Measurements from ENCODE around the gene IGFBP5. TPM values are rescaled to one million over a fixed set of nuclear protein-coding genes. Genes with fewer than 3 reads are reported as not detected.

IGFBP5 gene
- polyA plus RNA-seq, 3 donors: 36.1 to 716 (median 172) TPM

DNA sequence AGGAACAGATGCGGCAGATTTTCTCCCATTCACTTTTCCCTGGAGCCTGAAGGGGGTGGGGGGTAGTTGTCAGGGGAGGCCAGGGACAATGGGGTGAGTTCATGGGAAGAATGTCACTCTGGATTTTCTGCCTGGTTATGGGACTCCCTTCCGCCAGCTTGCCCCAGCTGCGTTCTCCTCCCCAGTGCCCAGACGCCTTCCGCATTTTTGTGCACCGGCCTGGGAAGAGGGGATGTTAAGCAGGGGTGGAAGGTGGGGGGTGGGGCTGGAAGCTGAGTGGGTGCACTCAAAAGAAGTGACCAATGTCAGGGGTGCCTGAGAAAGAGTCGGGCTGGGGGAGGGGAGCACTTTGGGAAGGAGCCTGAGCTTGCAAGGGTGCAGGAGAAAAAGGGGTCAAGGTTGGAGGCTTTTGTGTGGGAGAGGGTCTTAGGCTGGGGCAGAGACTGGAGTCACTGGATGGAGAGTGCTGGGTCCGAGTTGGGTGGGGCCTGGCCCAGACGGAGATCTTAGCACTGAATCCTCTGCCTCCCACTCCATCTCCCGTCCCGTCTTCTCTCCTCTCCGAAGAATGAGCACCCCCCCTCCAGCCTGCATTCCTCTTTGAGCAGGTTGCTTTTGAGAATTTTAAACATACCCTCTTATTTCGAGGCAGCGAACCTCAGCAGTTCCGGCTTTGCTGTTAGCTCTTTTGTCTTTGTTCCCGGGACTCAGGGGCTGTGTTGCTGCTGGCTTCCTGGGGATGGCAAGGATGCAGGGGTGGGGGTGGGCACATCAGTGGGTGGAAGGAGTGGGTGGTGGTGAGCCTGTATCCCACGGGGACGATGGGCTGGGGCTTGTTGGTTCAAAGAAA lies 59.4 kb downstream of the IGFBP5 start:
- 25 to 53% (median 49%) methylated on average over 18 of the region's 18 CpGs for WGBS, 3 donors
- no peak overlapping the region for H3K27ac ChIP-seq (ENCODE audit: low read depth, low read length)

DNA sequence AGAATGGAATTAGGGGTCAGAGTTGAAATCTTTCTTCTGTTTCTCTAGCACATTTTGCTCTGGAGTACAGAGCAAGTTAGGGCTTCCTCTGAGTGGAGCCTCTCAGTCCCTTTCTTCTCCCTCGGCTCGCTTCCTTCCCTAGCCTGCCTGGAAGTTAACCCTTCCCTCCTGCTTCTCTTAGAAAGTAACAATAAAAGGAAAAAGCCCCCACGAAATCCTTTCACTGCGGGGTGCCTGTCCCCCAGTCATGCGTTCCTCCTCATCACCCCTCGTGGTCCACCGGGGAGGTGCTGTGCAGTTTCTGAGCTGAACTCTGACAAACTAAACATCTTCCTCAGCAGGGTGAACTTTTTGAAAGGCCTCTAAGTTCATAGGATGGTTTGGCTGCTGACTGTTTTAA lies 60.2 kb downstream of the IGFBP5 start:
- WGBS, 3 donors: 10 to 19% (median 12%) methylated on average over 7 of the region's 7 CpGs
- no peak overlapping the region for H3K27ac ChIP-seq (ENCODE audit: low read depth, low read length)

DNA sequence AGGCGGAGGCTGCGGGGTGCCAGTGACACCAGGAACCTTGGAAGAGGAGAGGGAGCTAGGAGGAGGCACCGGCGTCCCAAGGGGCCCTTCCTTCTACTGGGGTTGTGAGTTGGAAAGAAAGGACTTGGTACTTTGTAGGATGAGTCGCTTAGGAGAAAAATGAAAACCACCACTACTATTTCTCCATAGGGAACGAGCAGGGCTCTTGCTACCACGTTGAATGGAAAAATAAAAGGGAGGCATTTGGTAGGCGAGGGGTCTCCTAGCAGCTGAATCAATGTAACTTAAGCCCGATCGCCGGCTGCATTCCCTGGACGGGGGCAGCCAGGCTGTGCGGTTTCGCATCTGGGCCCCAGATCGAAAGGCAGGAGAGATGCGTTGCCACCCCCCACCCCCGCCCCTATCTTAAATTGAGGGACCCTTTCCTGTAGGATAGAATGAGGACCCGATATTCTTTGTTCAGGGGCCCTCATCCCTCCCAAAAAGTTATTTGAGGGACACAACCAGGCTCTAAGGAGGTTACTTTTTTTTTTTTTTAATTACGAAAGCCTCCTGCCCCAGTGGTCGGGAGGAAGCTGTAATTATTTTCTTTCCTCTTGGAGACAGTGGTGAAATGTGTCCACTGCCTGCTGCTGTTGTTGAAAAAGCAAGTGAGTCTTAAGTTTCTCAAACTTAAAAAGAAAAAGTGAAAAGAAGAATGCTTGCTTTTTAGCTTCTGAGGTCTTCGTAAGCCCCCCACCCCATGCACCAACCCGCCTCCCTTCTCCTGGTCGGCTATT lies 60.8 kb downstream of the IGFBP5 start:
- WGBS, 3 donors: 5 to 6% (median 5%) methylated on average over 23 of the region's 23 CpGs
- H3K27ac ChIP-seq (ENCODE audit: low read depth, low read length): no peak overlapping the region

DNA sequence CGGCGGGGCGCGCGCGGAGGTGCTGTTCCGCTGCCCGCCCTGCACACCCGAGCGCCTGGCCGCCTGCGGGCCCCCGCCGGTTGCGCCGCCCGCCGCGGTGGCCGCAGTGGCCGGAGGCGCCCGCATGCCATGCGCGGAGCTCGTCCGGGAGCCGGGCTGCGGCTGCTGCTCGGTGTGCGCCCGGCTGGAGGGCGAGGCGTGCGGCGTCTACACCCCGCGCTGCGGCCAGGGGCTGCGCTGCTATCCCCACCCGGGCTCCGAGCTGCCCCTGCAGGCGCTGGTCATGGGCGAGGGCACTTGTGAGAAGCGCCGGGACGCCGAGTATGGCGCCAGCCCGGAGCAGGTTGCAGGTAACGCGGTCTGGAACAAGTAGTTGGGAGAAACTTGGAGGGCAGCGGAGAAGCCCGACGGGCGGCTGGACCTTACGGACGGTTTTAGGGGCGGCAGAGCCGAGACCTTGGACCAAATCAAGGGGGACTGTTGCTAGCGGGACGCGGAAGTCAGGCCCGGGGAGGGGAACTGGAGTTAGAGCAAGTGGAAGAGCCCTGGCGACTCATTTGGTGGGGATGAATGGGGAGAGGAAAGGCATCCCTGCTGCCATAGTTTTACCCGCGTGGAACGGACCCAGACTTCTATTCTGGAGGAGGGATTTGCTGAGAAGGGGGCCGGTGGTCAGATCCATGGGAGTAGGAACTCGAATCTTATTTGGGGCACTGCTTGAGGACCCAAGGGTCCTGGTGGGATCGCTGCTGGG lies 61.6 kb downstream of the IGFBP5 start:
- no peak overlapping the region for H3K27ac ChIP-seq (ENCODE audit: low read depth, low read length)
- WGBS, 3 donors: 1% methylated on average over 61 to 70 of the region's 71 CpGs

DNA sequence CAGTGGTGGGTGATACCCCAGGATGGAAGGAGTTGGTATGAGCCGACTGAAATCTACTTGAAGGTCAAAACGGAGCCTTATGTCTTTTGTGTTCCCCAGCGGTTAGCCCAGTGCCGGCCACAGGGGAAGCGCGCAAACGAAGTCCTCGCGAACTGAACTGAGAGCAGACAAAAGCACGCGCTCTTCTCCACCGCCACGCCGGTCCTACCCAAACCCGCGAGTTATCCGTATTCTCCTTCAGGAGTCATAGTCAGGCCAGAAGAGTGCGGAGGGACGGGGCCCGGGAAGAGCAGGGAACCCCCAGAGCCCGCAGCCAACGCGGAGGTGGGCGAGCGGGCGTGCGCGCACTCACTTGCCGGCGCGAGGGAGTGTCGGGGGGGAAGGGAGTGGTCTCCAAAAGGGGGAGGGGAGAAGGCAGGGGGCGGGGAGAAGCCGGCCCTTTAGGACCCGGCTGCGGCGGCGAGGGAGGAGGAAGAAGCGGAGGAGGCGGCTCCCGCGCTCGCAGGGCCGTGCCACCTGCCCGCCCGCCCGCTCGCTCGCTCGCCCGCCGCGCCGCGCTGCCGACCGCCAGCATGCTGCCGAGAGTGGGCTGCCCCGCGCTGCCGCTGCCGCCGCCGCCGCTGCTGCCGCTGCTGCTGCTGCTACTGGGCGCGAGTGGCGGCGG lies 62.3 kb downstream of the IGFBP5 start, which contains the start of gene IGFBP2:
Gene IGFBP2, plus strand, starts transcription at position 469 of the 664 bp plus-strand sequence. Its CDS starts 104 bp downstream, at position 573.
- WGBS, 3 donors: 0 to 1% (median 1%) methylated on average over 32 to 68 of the region's 70 CpGs
- no peak within 1 kb of the TSS for H3K27ac ChIP-seq (ENCODE audit: low read depth, low read length)

DNA sequence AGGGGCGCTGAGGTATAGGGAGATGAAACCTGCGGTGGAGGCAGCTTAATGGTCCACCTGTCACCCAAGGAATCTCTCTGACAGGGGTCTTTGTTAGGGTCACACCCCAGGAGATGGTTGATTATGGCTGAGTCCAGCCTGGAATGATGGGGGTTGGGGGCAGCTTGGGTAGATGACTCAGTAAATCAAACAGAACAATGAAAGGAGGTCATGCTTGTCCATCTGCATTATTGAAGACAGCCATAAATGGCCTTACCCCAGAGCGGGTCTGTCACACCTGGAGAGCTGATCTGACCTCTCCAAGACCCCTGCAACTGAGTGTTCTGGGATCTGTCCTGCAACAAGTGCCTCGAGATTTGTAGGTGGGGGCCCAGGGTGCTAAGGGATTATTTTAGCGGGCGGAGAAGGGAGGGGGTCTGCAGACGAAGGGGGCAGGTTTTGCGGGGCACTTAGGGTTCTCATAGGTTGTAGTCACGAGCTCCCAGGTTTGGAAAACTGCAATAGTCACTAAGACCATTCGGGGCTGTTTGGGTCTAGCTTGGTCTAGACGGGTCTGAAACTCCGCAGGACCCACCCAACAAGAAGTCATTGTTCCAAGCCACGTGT lies 62.9 kb downstream of the IGFBP5 start:
- H3K27ac ChIP-seq (ENCODE audit: low read depth, low read length): no peak overlapping the region

DNA sequence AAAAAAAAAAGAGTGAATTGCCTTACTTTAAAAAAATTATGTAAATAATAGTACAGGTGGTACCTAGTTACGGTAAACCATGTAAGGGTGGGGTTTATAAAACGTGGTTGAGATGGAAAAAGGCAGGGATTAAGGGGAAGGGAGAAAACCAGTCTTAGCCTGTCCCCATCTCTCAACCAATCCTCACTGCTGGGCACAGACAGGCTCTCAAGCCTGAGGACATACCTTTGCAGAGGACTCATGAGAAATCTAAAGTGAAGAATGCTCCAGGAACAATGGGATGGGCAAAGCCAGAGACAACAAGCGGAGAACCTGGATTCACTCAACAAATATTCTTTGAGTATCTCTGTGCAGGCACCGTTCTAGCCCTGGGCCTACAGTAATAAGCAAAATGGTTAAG lies 65.6 kb downstream of the IGFBP5 start:
- no peak overlapping the region for H3K27ac ChIP-seq (ENCODE audit: low read depth, low read length)
- 89 to 95% (median 92%) methylated on average over 4 of the region's 4 CpGs for WGBS, 3 donors

More for the DNA sequence above, 62.9 kb downstream of the IGFBP5 start:
- WGBS, 3 donors: 48 to 54% (median 53%) methylated on average over 13 of the region's 13 CpGs

DNA sequence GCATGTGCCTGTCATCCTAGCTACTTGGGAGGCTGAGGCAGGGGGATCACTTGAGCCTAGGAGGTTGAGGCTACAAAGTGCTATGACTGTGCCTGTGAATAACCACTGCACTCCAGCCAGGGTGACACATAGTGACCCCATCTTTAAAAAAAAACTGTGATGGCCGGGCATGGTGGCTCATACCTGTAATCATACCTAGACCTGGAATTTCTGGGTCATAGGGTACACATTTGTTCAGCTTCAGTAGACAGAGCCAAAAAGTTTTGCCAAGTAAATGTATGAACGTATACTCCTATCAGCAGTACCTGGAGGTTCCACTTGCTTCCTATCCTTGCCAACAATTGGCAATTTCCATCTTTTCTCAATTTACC lies 68.5 kb downstream of the IGFBP5 start:
- 31 to 75% (median 72%) methylated on average over 2 of the region's 2 CpGs for WGBS, 3 donors
- H3K27ac ChIP-seq (ENCODE audit: low read depth, low read length): no peak overlapping the region

DNA sequence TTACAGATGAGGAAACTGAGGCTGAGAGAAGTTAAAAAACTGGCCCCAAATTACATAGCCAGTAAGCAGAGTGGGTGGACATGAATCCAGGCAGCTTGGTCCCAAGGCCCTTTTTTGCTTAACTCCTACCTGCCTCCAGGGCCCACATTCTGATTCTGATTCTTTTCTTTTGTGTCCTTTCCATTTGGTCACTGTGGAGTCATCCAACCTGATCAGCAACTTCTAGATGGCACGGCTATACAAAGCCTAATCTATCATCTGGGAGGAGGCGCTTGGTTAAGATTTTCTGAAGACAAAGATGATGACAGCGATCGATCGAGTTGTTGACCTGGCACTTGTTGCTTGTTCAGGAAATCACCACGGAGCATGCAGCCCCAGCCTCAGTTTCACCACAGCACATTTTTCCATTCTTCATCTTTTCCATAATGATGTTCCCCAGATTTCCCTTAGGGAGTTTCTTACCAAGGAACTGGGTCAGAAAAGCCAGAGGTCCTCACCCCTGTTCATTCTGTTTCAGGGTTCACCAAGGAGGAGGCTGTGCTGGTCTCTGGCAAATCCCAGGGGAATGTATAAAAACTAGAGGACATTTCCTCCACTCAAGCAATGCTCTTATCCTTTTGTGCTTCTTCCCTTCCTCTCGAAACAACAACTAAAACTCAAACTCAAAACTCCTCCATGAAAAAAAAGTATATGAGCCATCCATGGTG lies 69.0 kb downstream of the IGFBP5 start:
- 69 to 84% (median 73%) methylated on average over 7 of the region's 7 CpGs for WGBS, 3 donors

DNA sequence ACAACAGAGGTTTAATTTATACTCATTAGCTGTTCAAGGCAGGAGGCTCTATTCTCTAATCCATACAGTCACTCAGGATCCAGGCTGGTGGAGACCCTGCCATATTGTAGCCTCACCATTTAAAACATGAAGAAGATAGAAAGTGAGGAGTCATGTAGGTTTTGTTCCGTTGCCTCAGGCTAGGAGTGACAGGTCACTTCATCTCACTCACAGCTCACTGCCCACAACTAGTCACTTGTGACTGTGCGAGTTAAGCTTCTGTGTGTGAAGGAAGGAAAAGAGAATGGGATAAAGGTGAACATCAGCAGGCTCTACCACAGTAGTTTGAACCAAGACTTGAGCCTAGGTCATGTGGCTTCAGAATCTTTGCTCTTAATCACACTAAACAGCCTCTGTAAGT lies 71.1 kb downstream of the IGFBP5 start:
- WGBS, 3 donors: 93 to 100% (median 93%) methylated on average over 2 of the region's 2 CpGs
- H3K27ac ChIP-seq (ENCODE audit: low read depth, low read length): no peak overlapping the region

More for the DNA sequence above, 69.0 kb downstream of the IGFBP5 start:
- no peak overlapping the region for H3K27ac ChIP-seq (ENCODE audit: low read depth, low read length)

DNA sequence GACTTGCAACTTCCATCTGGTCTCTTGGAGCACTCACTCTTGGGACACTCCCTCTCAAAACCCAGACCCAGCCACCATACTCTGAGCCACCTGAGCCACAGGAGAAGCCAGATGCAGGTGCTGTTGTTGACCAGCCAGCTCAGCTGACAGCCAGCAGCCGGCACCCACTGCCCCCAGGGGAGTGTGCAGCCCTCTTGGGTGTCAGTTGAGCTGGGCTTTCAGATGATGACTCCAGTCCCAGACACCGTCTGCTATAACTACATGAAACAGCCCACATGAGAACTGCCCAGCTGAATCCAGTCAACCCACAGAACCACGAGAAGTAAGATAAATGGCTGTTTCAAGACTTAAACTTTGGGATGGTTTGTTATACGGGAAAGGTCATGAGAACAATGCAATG lies 72.8 kb downstream of the IGFBP5 start:
- H3K27ac ChIP-seq (ENCODE audit: low read depth, low read length): no peak overlapping the region
- 69 to 87% (median 75%) methylated on average over 4 of the region's 4 CpGs for WGBS, 3 donors

Other genes with a start within 250 kb of the IGFBP5 start
- 1,000 to 10,000 TPM; 3,477 to 6,740 (median 6,275) TPM for gene RPL37A, start 196.7 kb downstream of the IGFBP5 start, polyA plus RNA-seq
- gene IGFBP2, start 62.1 kb downstream of the IGFBP5 start, polyA plus RNA-seq: 100 to 1,000 TPM in 1 of 3 donors, 10 to 100 TPM in 2; 73.9 to 428 (median 93.2) TPM
- not detected for gene TNP1, start 164.5 kb upstream of the IGFBP5 start, polyA plus RNA-seq

All from adipose tissue (tissue), 3 donors.